Thyroid gland (tissue), 4 donors: Measurements from ENCODE around the gene RHEBL1.

ENCODE experiments used
- POLR2A ChIP-seq, 2 donors: fragments of 450-650 bp; IDR thresholded peaks; one replicate each; pipeline ENCODE4 v1.6.1; 2017; ENCODE audit warnings: antibody characterized with exemption in 2 of 2, mild to moderate bottlenecking in 2 of 2, moderate library complexity in 1 of 2
- TF ChIP-seq, protein P1 (sequence below), 6 experiments: fragments of 200-600 bp in 3 of 6; fragments of 450-650 bp in 3 of 6; sonication (generic) in 3 of 6; IDR thresholded peaks; one replicate each; pipeline ENCODE4 v1.5.1; 2016 to 2019; ENCODE audit warnings: antibody characterized with exemption in 6 of 6, mild to moderate bottlenecking in 2 of 6, inconsistent platforms in 1 of 6, moderate library complexity in 1 of 6

GRCh38 chr12:49068879-49069506, 786 bp downstream of the RHEBL1 start:
- TF ChIP-seq, protein P1, sequence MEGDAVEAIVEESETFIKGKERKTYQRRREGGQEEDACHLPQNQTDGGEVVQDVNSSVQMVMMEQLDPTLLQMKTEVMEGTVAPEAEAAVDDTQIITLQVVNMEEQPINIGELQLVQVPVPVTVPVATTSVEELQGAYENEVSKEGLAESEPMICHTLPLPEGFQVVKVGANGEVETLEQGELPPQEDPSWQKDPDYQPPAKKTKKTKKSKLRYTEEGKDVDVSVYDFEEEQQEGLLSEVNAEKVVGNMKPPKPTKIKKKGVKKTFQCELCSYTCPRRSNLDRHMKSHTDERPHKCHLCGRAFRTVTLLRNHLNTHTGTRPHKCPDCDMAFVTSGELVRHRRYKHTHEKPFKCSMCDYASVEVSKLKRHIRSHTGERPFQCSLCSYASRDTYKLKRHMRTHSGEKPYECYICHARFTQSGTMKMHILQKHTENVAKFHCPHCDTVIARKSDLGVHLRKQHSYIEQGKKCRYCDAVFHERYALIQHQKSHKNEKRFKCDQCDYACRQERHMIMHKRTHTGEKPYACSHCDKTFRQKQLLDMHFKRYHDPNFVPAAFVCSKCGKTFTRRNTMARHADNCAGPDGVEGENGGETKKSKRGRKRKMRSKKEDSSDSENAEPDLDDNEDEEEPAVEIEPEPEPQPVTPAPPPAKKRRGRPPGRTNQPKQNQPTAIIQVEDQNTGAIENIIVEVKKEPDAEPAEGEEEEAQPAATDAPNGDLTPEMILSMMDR (IDR thresholded peaks at IDR 0.05): no peak
- no peak for TF ChIP-seq POLR2A (IDR thresholded peaks at IDR 0.05)
